Measurements from ENCODE around the gene APIP. TPM values are rescaled to one million over a fixed set of nuclear protein-coding genes. Genes with fewer than 3 reads are reported as not detected.

The APIP gene
- total RNA-seq, 1 experiment from 2014 or later, result 42.6 TPM

- H3K9me3 ChIP-seq (ENCODE audit: control insufficient read depth, insufficient read depth, low read depth, low read length), result no peaks in the 10 kb centered on the region
- POLR2A ChIA-PET, result no interaction called here
- BruUV-seq (replicated peaks), result no TSS peak
- no peak for TF ChIP-seq SIN3A (IDR thresholded peaks at IDR 0.05; ENCODE audit: borderline replicate concordance, insufficient read depth, low read depth, low read length)
- TF ChIP-seq POLR2AphosphoS5 (IDR thresholded peaks at IDR 0.05; ENCODE audit: low read depth, low read length), result no peak
- no peak for TF ChIP-seq REST (IDR thresholded peaks at IDR 0.05; ENCODE audit: insufficient read depth in 1 of 2, low read depth in 2 of 2, low read length in 1 of 2)
- TF ChIP-seq, protein P1, sequence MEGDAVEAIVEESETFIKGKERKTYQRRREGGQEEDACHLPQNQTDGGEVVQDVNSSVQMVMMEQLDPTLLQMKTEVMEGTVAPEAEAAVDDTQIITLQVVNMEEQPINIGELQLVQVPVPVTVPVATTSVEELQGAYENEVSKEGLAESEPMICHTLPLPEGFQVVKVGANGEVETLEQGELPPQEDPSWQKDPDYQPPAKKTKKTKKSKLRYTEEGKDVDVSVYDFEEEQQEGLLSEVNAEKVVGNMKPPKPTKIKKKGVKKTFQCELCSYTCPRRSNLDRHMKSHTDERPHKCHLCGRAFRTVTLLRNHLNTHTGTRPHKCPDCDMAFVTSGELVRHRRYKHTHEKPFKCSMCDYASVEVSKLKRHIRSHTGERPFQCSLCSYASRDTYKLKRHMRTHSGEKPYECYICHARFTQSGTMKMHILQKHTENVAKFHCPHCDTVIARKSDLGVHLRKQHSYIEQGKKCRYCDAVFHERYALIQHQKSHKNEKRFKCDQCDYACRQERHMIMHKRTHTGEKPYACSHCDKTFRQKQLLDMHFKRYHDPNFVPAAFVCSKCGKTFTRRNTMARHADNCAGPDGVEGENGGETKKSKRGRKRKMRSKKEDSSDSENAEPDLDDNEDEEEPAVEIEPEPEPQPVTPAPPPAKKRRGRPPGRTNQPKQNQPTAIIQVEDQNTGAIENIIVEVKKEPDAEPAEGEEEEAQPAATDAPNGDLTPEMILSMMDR (IDR thresholded peaks at IDR 0.05), result no peak
- no peak for TF ChIP-seq TCF7L2 (IDR thresholded peaks at IDR 0.05; ENCODE audit: low read depth, low read length)
- H3K27ac ChIP-seq (ENCODE audit: low read length), result peak overlapping the region; percentile 46; the same call in 1 of the 2 replicates
- H3K4me3 ChIP-seq (ENCODE audit: low read depth in 2 of 2, low read length in 2 of 2), result no peak overlapping the region
- CTCF ChIA-PET, result no interaction called here
- ATAC-seq, result no peak
- H3K4me1 ChIP-seq (ENCODE audit: control insufficient read depth, insufficient read depth, low read length), result 0 out of 2 replicates have a peak, but pooled peaks cover 3% of the 10 kb centered on the region
- H3K27me3 ChIP-seq (ENCODE audit: control insufficient read depth, insufficient read depth, low read length), result no peaks in the 10 kb centered on the region
- H3K36me3 ChIP-seq (ENCODE audit: control insufficient read depth, insufficient read depth, low read length), result no peaks in the 10 kb centered on the region
- intact Hi-C loops (cut with micrococcal nuclease; ENCODE audit: unreplicated experiment), result no loop called here
- in situ Hi-C loops (cut with HindIII; ENCODE audit: low pct_unique_long_range_greater_than_20kb, low sequenced_read_pairs), result no loop called here
- no peak for DNase-seq (ENCODE audit: low read depth, low spot score)
These were observed 6.8 kb downstream of the APIP start for GRCh38 chr11:34909415-34909814.

- ChIA-PET POLR2A (no interaction called here), CTCF (no interaction called here)
- no peak for ATAC-seq
- Histone ChIP-seq H3K4me1 (ENCODE audit: control insufficient read depth, insufficient read depth, low read length) (0 out of 2 replicates have a peak, but pooled peaks cover 3% of the 10 kb centered on the region), H3K27ac (ENCODE audit: low read length) (no peak overlapping the region), H3K27me3 (ENCODE audit: control insufficient read depth, insufficient read depth, low read length) (no peaks in the 10 kb centered on the region), H3K9me3 (ENCODE audit: control insufficient read depth, insufficient read depth, low read depth, low read length) (no peaks in the 10 kb centered on the region), H3K36me3 (ENCODE audit: control insufficient read depth, insufficient read depth, low read length) (no peaks in the 10 kb centered on the region), H3K4me3 (ENCODE audit: low read depth in 2 of 2, low read length in 2 of 2) (no peak overlapping the region)
- DNase-seq (ENCODE audit: low read depth, low spot score), result no peak
- BruUV-seq (replicated peaks), result no TSS peak
- TF ChIP-seq REST (IDR thresholded peaks at IDR 0.05; ENCODE audit: insufficient read depth in 1 of 2, low read depth in 2 of 2, low read length in 1 of 2) (no peak), POLR2AphosphoS5 (IDR thresholded peaks at IDR 0.05; ENCODE audit: low read depth, low read length) (no peak), TCF7L2 (IDR thresholded peaks at IDR 0.05; ENCODE audit: low read depth, low read length) (no peak), SIN3A (IDR thresholded peaks at IDR 0.05; ENCODE audit: borderline replicate concordance, insufficient read depth, low read depth, low read length) (no peak)
- TF ChIP-seq, protein P1 (IDR thresholded peaks at IDR 0.05), result no peak
- intact Hi-C loops (cut with micrococcal nuclease; ENCODE audit: unreplicated experiment) (no loop called here), in situ Hi-C loops (cut with HindIII; ENCODE audit: low pct_unique_long_range_greater_than_20kb, low sequenced_read_pairs) (no loop called here)
These were observed 8.1 kb downstream of the APIP start for GRCh38 chr11:34907934-34908593.
